Body of pancreas (tissue), 4 donors: Measurements from ENCODE around the gene SERPINA5.
A peak's percentile ranks its signal among the peaks of the same experiment; 100 is the strongest.

Experiments used
- CTCF ChIP-seq, 7 experiments: fragments of 450-650 bp in 4 of 7; fragments of 200-600 bp in 3 of 7; sonication (generic) in 3 of 7; IDR thresholded peaks; one replicate each; pipeline ENCODE4 v1.5.1; 2016 to 2019; ENCODE audit warnings: antibody characterized with exemption in 7 of 7
- POLR2A ChIP-seq, 3 donors: fragments of 450-650 bp; IDR thresholded peaks; one replicate each; pipeline ENCODE4 v1.6.1; 2016; ENCODE audit warnings: antibody characterized with exemption in 3 of 3, mild to moderate bottlenecking in 2 of 3

- peak in 2 of 7 experiments; percentile 3 to 6 for TF ChIP-seq CTCF (IDR thresholded peaks at IDR 0.05)
- TF ChIP-seq POLR2A (IDR thresholded peaks at IDR 0.05) = no peak
Measured at GRCh38 chr14:94536836-94537235, 44.4 kb upstream of the SERPINA5 start.
